T-helper 2 cell treated with Interferon-gamma antibody and Interleukin-4, amounts not matched to agents 5 μg/mL and 100 μg/mL, for 36 hours (primary cell): ENCODE results near the gene SCARF2.
A peak's percentile ranks its signal among the peaks of the same experiment; 100 is the strongest.

Source experiments
- DNase-seq: peaks from one replicate; pipeline ENCODE4 v3.0.0; 2021; ENCODE audit warnings: low spot score
- H3K27ac Mint-ChIP-seq: one replicate; pipeline ENCODE4 v1.8.0; 2021; ENCODE audit warnings: mild to moderate bottlenecking, mixed read lengths
- H3K27me3 Mint-ChIP-seq: one replicate; pipeline ENCODE4 v1.8.0; 2021; ENCODE audit warnings: low read depth, mixed read lengths
- H3K36me3 Mint-ChIP-seq: one replicate; pipeline ENCODE4 v1.8.0; 2021; ENCODE audit warnings: low read depth, mixed read lengths
- H3K4me1 Mint-ChIP-seq: one replicate; pipeline ENCODE4 v1.8.0; 2021; ENCODE audit warnings: low read depth, mixed read lengths
- H3K4me3 Mint-ChIP-seq: one replicate; pipeline ENCODE4 v1.8.0; 2022; ENCODE audit warnings: mild to moderate bottlenecking, moderate library complexity, mixed read lengths
- H3K9me3 Mint-ChIP-seq: one replicate; pipeline ENCODE4 v1.8.0; 2021; ENCODE audit warnings: mixed read lengths

Gene SCARF2

GRCh38 chr22:20439928-20440575 is 2.4 kb upstream of the SCARF2 start:
- no peak for DNase-seq
- peaks cover 35% of the 10 kb centered on the region for H3K27me3 Mint-ChIP-seq
- H3K4me3 Mint-ChIP-seq = no peak overlapping the region
- no peaks in the 10 kb centered on the region for H3K9me3 Mint-ChIP-seq
- H3K27ac Mint-ChIP-seq = no peak overlapping the region
- H3K4me1 Mint-ChIP-seq = peaks cover 4% of the 10 kb centered on the region
- peaks cover 19% of the 10 kb centered on the region for H3K36me3 Mint-ChIP-seq

DNA sequence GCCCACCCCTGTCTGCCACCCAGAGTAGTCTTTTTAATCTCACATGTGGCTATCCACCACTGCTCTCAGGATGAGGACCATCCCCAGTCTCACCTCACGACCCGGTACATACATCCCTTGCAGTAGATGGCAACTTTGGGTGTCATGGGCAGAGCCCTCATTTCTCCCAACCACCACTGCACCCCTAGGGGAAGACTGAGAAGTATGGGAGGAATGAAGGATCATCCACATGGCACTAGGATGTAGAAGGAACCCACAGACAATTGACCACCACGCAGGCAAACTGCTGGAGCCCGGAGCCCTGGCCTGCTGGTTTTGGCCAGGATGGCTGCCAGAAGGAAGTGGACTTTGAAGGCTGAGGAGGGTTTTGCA is 1.9 kb upstream of the SCARF2 start:
- H3K27me3 Mint-ChIP-seq = peaks cover 40% of the 10 kb centered on the region
- no peaks in the 10 kb centered on the region for H3K9me3 Mint-ChIP-seq
- H3K27ac Mint-ChIP-seq = no peak overlapping the region
- peaks cover 4% of the 10 kb centered on the region for H3K4me1 Mint-ChIP-seq
- DNase-seq = no peak
- peaks cover 18% of the 10 kb centered on the region for H3K36me3 Mint-ChIP-seq
- H3K4me3 Mint-ChIP-seq = no peak overlapping the region

DNA sequence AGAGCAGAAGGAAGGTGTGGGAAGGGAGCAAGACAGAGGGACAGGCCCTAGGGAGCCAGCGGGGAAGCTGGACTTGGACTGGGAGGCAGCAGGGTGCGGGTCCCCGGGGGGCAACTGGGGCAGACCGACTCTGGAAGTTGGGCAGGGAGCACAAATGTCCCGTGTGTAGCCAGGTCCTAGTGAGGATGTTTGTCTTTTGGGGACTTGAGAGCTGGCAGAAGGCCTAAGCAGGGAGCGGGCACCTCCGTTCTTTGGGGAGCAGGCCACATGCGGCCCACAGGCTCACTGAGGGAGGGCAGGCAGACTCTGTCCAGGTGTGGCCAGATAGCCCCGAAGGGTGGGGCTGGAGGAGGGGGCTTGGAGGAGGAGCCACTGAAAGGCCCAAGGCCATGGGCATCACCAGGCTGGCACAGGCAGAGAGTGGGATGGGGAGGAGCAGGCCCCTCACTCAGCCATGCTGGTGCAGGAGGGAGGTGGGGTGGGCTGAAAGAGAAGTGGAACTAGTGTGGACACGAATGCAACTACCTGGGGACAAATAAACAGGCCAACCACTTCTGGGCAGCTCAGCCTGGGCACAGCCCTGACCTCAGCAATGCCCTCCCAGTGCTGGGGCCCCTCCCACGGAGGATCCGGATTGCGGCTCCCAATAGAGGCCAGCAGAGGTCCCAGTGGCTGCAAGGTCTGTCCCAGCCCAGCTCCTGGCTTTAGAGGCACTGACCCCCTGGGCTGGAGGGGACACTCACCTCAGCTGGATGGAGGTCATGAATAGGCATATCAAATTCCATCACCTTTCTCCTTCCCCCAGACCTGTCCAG is 1.3 kb upstream of the SCARF2 start:
- no peak for DNase-seq
- Mint-ChIP-seq H3K27me3 (peaks cover 47% of the 10 kb centered on the region), H3K36me3 (peaks cover 14% of the 10 kb centered on the region), H3K9me3 (no peaks in the 10 kb centered on the region), H3K4me1 (peaks cover 4% of the 10 kb centered on the region), H3K4me3 (no peak overlapping the region), H3K27ac (no peak overlapping the region)

DNA sequence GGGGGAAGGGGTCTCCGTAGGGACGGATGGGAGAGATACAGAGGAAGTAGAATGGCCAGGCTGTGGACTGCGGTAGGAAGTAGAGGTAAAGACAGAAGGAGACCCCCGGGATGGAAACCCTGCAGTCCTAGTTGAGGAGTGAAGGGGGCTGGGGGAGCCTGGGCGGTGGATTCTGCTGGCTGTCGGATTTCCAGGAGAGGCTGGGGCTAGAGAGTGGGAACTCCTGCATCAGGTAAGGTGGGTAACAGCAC is 727 bp upstream of the SCARF2 start:
- H3K9me3 Mint-ChIP-seq = no peaks in the 10 kb centered on the region
- no peak for DNase-seq
- peaks cover 14% of the 10 kb centered on the region for H3K36me3 Mint-ChIP-seq
- H3K4me1 Mint-ChIP-seq = peaks cover 4% of the 10 kb centered on the region
- peaks cover 49% of the 10 kb centered on the region for H3K27me3 Mint-ChIP-seq
- no peak overlapping the region for H3K27ac Mint-ChIP-seq
- no peak overlapping the region for H3K4me3 Mint-ChIP-seq

DNA sequence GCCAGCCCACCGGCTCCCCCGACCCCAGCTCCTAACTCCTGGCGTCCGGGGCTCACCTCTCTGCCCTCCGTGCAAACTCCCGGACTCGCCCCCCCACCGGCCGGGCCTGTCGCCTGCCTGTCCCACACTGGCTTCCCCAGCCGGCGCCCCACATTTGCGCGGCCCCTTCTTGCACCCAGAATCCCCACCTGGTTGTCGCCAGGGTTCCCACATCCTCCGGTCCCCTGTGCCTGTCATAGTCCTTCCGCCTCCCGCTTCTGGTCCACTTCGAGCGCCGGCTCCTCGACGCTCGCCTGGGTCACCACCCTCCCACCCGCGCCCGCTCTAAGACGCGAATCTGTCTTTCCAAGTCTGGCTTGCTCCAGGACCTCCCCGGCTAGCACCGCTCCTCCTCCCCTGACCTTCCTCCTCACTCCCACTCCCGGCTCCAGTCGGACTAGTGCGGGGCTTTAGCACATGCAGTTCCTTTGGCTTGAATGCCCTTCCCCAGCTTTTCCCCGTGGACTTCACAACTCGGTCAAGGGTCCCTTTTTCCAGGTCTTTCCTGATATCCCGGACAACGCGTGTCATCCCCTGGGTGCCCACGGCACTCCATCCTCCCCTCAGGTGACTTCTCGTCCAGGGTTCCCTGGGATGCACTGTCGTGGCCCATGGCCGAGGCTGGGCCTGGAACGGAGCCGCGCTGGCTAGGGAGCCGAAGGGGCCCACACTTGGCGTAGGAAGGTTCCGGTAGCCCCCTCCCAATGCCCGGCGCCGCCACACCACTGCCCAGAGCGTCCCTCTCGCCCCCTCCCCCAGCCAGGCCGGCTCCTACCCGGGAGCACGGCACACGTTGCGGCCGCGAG is 635 bp downstream of the SCARF2 start:
- Mint-ChIP-seq H3K27me3 (peaks cover 63% of the 10 kb centered on the region), H3K27ac (peak overlapping the region; percentile 29), H3K4me3 (peak overlapping the region; percentile 67), H3K9me3 (no peaks in the 10 kb centered on the region), H3K4me1 (peaks cover 5% of the 10 kb centered on the region), H3K36me3 (peaks cover 8% of the 10 kb centered on the region)
- no peak for DNase-seq

DNA sequence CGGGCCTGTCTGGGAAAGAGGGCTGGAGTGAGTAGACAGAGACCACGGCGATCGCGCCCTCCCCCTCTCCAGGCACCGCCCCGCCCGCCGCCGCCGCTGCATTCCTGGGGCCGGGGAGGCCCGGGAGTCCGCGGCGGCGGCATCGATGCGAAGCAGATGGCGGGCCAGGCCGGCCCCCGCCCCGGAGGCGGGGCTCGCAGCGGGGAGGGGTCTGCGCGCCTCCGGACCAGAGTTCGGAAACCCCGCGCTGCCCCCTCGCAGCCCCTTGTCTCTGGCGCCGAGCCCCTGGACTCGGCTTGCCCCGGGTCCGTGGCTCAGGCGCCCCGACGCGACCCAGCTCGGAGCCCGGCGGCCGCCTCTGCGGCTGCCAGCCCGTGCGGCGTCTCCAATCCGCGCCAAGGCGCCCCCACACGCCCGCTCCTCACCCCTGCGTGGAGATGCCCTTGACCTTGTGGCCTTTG is 1.3 kb downstream of the SCARF2 start:
- DNase-seq = no peak

DNA sequence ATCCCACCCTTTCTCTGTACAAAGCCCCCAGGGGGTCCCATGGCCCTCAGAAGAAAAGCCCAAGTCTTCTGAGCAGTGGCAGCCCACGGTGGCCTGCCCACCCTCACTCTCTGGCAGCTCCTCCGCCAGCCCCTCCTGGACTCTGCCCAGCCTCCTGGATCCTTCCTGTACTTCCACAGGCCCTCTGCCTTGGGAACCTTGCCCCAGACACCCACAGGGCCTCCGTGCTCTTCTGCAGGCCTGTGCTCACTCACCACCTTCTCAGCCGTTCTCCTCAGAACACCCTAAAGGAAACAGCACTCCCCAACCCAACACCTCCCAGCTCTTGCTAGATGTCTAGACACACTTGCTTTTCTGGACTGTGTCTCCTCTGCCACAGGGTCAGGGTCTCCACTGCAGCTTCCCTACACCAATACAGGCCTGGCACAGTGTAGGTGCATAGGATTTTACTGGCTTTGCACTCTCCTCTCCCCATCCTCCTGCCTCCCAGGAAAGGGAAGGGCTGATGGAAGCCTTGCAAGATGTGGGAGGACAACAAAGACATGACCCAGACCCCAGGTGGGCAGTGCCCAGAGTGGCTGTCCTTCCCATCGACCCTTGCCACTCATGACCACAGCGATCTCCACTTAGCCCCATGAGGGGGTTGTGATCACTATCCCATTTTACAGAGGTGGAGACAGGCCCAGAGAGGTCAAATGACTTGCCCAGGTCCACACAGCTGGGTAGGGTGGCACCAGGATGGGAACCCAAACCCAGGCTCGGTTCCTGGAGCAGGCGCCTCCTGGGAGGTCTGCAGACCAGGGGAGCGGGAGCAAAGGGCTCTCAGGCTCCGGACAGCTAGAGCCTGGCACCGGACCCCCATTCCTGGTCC is 2.0 kb downstream of the SCARF2 start:
- peaks cover 68% of the 10 kb centered on the region for H3K27me3 Mint-ChIP-seq
- peaks cover 6% of the 10 kb centered on the region for H3K4me1 Mint-ChIP-seq
- no peak overlapping the region for H3K27ac Mint-ChIP-seq
- no peak overlapping the region for H3K4me3 Mint-ChIP-seq
- no peaks in the 10 kb centered on the region for H3K9me3 Mint-ChIP-seq
- peaks cover 8% of the 10 kb centered on the region for H3K36me3 Mint-ChIP-seq
- DNase-seq = no peak

More for the DNA sequence above, 1.3 kb downstream of the SCARF2 start:
- Mint-ChIP-seq H3K27ac (no peak overlapping the region), H3K36me3 (peaks cover 8% of the 10 kb centered on the region), H3K4me3 (peak overlapping the region; percentile 67), H3K9me3 (no peaks in the 10 kb centered on the region), H3K27me3 (peaks cover 66% of the 10 kb centered on the region), H3K4me1 (peaks cover 6% of the 10 kb centered on the region)

DNA sequence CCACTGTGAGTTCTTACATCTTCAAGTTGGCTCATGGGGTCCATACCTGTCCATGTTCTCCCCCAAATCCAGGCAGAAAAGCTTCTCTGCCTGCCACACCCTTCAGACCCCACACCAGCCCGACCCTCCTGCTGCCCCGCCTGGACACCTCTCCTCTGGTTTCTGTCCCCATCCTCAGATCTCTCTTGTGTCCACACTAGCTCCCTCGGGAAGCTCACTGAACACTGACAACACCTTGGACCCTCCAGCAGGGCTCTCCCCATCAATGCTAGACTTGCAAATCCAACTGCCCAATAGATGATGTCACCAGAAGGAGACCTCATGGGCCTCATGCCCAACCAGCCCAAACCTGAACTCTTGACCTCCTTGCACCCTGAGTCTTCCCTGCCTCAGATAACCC is 2.9 kb downstream of the SCARF2 start:
- Mint-ChIP-seq H3K27me3 (peaks cover 73% of the 10 kb centered on the region), H3K9me3 (no peaks in the 10 kb centered on the region), H3K4me3 (no peak overlapping the region), H3K27ac (no peak overlapping the region), H3K4me1 (peaks cover 6% of the 10 kb centered on the region), H3K36me3 (peaks cover 8% of the 10 kb centered on the region)
- DNase-seq = no peak

- no peak overlapping the region for H3K27ac Mint-ChIP-seq
- DNase-seq = no peak
- peaks cover 5% of the 10 kb centered on the region for H3K36me3 Mint-ChIP-seq
- H3K9me3 Mint-ChIP-seq = no peaks in the 10 kb centered on the region
- peaks cover 6% of the 10 kb centered on the region for H3K4me1 Mint-ChIP-seq
- H3K27me3 Mint-ChIP-seq = peaks cover 70% of the 10 kb centered on the region
- no peak overlapping the region for H3K4me3 Mint-ChIP-seq
Observed at GRCh38 chr22:20434264-20434751, 3.3 kb downstream of the SCARF2 start.

DNA sequence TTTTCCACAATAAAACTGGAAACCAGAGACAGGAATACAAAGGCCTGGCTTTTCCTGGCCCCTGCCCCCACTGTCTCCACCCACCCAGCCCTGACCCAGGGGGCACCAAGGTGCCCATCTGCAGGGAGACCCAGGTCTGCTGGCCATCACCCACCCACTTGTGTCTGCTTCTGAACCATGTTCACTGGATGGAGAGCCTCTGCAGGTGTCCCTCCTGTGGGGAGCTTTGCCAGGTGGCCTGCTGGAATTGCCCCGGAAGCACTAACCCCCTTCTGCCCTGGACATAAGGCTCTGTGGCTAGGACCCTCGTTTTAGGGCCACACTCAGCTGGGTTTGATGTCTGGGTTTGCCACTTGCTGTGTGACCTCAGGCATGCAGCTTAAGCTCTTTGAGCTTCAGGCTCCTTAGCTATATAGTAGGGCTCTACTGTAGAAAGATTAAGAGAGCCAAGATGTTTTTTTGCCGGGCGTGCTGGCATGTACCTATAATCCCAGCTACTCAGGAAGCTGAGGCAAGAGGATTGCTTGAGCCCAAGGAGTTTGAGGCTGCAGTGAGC is 3.9 kb downstream of the SCARF2 start:
- no peaks in the 10 kb centered on the region for H3K9me3 Mint-ChIP-seq
- H3K4me3 Mint-ChIP-seq = no peak overlapping the region
- H3K4me1 Mint-ChIP-seq = peaks cover 10% of the 10 kb centered on the region
- H3K27me3 Mint-ChIP-seq = peaks cover 69% of the 10 kb centered on the region
- H3K36me3 Mint-ChIP-seq = peaks cover 6% of the 10 kb centered on the region
- no peak for DNase-seq
- H3K27ac Mint-ChIP-seq = no peak overlapping the region

GRCh38 chr22:20433191-20433590 is 4.4 kb downstream of the SCARF2 start:
- H3K9me3 Mint-ChIP-seq = no peaks in the 10 kb centered on the region
- peaks cover 3% of the 10 kb centered on the region for H3K36me3 Mint-ChIP-seq
- no peak overlapping the region for H3K4me3 Mint-ChIP-seq
- H3K27ac Mint-ChIP-seq = no peak overlapping the region
- peaks cover 68% of the 10 kb centered on the region for H3K27me3 Mint-ChIP-seq
- peaks cover 10% of the 10 kb centered on the region for H3K4me1 Mint-ChIP-seq
- no peak for DNase-seq

GRCh38 chr22:20432244-20432686 is 5.4 kb downstream of the SCARF2 start:
- DNase-seq = no peak
- Mint-ChIP-seq H3K27ac (no peak overlapping the region), H3K4me3 (peak overlapping the region; percentile 69), H3K36me3 (peaks cover 3% of the 10 kb centered on the region), H3K4me1 (peaks cover 10% of the 10 kb centered on the region), H3K9me3 (no peaks in the 10 kb centered on the region), H3K27me3 (peaks cover 70% of the 10 kb centered on the region)
